OCI-M2 (cell line): ENCODE data around the gene SURF2.

Source experiments
- DNase-seq: peaks from one replicate; lab custom pipeline; 2025; ENCODE audit not compliant: unreplicated experiment; lab: John Stamatoyannopoulos, UW

Gene SURF2

DNA sequence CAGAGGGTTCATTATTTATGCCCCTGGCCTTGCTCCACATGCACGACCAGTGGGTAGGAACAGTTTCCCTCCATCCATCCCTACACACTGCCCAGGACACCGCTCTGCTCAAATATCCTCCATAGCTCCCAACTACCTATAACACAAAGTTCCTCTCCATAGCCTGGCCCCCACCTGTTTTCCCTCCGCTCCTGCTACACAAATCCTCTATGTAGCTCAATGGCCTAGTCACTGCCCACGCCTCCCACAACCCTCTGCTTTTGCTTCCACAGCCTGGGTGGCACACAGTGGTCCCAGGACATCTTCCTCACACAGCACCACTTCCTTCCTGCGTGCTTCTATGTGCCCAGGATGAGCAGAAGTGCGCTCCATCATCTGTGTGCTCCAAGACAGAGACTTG lies 41.0 kb downstream of the SURF2 start:
- DNase-seq = no peak

GRCh38 chr9:133397895-133398294 lies 41.5 kb downstream of the SURF2 start:
- no peak for DNase-seq

GRCh38 chr9:133400292-133400691 lies 43.9 kb downstream of the SURF2 start:
- no peak for DNase-seq

DNA sequence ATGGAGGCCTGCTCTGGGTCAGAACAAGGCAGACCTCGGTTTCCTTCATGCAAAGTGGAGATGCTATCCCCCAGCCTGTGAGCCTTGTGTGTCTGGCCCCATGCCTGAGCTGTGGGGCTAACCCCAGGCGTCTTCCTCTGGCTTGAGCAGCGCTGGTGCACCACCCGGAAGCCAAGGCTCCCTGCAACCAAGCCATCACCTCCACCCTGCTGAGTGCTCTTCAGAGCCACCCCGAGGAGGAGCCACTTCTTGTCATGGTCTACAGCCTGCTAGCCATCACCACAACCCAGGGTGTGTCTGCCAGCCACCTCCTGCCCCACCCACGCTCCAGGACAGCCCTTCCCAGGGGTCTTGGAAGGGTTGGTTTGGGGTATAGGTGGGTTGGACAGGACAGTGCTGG lies 45.2 kb downstream of the SURF2 start:
- no peak for DNase-seq

DNA sequence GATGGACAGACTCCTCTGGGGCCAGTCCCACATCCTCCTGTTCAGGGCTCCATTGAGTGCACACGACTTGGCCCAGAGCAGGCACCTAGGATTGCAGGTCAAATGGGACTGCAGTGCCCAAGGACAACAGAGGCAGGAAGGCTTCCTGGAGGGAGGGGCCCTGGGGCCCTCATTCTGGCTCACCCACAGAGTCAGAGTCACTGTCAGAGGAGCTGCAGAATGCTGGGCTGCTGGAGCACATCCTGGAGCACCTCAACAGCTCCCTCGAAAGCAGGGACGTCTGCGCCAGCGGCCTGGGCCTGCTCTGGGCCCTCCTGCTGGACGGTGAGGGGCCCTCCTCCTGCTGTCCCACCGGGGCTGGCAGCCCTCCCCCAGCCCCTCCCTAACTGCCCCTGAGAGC lies 46.3 kb downstream of the SURF2 start:
- no peak for DNase-seq

DNA sequence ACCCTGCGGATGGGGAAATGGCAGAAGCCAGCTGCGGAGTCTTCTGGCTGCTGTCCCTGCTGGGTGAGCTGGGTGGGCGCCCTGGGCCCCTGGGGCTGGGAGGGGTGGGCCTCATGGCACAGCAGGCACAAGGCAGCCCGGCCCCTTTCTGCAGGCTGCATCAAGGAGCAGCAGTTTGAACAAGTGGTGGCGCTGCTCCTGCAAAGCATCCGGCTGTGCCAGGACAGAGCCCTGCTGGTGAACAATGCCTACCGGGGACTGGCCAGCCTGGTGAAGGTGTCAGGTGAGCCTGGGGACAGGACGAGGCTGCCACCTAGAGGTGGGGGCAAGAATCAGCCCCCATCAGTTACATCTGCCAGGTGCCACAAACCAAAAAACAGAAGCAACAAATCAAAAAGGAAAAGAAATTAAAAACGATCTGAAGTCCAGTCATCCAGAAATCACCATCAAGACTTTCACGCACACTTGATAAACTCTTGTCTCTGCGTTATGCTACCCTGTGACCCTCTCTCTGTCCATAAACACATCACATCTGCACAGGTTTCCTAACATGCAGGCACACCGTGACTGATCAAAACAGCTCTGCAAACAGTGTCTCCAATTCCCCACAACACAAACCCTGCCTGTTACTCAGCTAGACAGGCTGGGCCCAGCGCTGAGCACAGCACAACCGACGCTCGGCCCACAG lies 47.6 kb downstream of the SURF2 start:
- DNase-seq = no peak

DNA sequence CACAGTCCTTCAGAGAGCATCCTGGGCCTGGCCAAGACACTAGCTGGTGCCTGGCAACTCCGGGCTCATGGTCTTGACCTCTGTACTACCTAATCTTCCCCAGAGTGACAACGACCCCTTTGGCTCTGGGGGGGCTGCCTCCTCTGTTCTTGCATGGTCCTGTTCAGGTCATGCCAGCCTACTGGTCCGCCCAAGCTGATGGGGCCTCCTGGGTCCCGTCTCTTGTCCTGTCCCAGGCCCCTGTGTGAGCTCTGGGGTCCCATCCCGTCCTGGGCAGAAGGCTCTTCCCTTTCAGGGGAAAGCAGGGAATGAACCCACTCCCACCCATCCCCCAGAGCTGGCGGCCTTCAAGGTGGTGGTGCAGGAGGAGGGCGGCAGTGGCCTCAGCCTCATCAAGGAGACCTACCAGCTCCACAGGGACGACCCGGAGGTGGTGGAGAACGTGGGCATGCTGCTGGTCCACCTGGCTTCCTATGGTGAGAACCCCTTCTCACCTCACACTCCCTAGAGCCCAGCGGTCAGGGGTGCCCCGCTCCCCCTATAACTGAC lies 48.2 kb downstream of the SURF2 start:
- DNase-seq = no peak

DNA sequence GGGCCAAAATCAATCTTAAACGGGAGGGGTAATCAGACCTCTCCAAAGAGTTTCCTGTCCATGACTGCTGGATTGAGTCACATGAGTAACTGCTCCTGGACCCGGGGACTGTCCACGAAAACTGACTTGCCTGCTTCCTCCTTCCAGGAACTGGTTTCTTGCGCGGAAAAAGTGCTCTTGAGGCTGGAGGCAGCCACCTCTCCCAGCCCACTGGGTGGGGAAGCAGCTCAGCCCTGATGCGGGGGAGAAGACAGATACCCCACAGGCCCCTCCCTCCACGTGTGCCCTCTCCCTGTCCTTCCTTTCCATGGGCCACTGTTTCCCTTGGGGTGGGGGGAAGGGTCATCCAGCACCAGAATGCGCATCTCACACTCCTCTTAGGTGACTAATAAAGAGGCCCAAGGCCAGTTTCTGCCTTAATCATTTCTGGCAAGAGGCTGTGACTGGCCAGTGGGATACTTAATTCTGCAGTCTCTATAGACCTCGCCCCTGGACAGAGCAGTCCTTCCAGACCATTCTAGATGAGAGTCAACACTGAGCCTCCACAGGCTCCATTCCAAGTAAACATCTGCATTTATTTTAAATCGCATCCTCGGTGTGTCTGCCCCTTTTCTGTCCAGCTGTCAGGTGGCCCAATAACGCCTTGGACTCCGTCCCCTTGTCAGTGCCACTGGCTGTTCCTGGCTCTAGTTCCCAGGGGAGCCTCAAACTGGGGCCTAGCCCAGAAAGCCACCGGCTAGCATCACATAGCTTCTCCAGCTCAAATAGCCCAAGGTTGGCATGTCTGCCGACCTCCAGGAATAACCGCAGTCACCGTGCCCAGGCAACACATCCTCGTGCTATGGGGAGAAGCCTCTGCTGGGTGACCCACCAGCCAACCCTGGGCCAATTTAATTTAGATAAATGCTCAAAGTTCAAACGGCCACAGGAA lies 49.4 kb downstream of the SURF2 start:
- DNase-seq = no peak

GRCh38 chr9:133406480-133407307 lies 50.3 kb downstream of the SURF2 start:
- no peak for DNase-seq

DNA sequence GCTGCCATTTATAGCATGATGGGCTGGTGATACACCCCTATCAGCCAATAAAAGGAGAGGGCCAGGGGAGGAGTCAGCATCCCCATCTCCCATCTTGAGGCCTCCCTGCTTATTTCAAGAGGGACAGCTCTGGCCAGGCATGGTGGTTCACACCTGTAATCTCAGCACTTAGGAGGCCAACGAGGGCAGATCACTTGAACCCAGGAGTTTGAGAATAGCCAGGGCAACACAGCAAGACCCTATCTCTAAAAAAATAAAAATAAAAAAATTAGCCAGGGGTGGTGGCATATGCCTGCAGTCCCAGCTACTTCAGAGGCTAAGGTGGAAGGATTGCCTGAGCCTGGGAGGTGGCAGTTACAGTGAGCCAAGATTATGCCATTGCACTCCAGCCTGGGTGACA lies 51.7 kb downstream of the SURF2 start:
- DNase-seq = no peak
